K562 (cell line): ENCODE measurements around the gene GADD45GIP1. TPM values are rescaled to one million over a fixed set of nuclear protein-coding genes. Genes with fewer than 3 reads are reported as not detected.
A peak's percentile ranks its signal among the peaks of the same experiment; 100 is the strongest.

Experiments used
- CREM ChIP-seq: IDR thresholded peaks from 2 replicates; pipeline ENCODE4 v1.6.1; 2014; ENCODE audit warnings: antibody characterized with exemption, low read depth
- ELF4 ChIP-seq: fragments of 450-650 bp; formaldehyde crosslinking; IDR thresholded peaks from 2 replicates; pipeline ENCODE4 v1.4.0; 2022; ENCODE audit warnings: missing genetic modification characterization
- FOS ChIP-seq: IDR thresholded peaks from 3 replicates; pipeline ENCODE4 v1.6.1; 2011; ENCODE audit not compliant: insufficient read length; ENCODE audit errors: extremely low read depth
- FOXJ2 ChIP-seq: fragments of 200-800 bp; sonication (Bioruptor generic); IDR thresholded peaks from 2 replicates; pipeline ENCODE4 v1.6.1; 2016; ENCODE audit warnings: missing genetic modification characterization, missing compliant biosample characterization
- KDM1A ChIP-seq, 2 experiments: fragments of 450-650 bp; IDR thresholded peaks; 2 replicates each; pipeline ENCODE4 v1.6.1; 2016; ENCODE audit warnings: mild to moderate bottlenecking in 2 of 2
- MYNN ChIP-seq, 2 experiments: sonication (generic); formaldehyde crosslinking in 1 of 2; IDR thresholded peaks; 2 replicates each; pipeline versions ENCODE4 v1.5.0 to v1.6.1; 2016 to 2020; ENCODE audit warnings: antibody characterized with exemption in 1 of 2, missing genetic modification reagents in 1 of 2
- NFYB ChIP-seq: IDR thresholded peaks from 2 replicates; pipeline ENCODE4 v1.6.1; 2011; ENCODE audit warnings: mild to moderate bottlenecking, moderate library complexity; ENCODE audit not compliant: insufficient read length; ENCODE audit errors: extremely low read depth
- PML ChIP-seq: IDR thresholded peaks from 2 replicates; pipeline ENCODE4 v1.6.1; 2012; ENCODE audit warnings: low read length, inconsistent platforms
- POLR2A ChIP-seq: fragments of 450-650 bp; conservative IDR thresholded peaks from 2 replicates; pipeline ENCODE4 v1.6.1; 2016
- POLR2B ChIP-seq: fragments of 450-650 bp; IDR thresholded peaks from 2 replicates; pipeline ENCODE4 v1.6.1; 2018; ENCODE audit warnings: low read depth; ENCODE audit not compliant: partially characterized antibody
- POLR2G ChIP-seq: fragments of 200-400 bp; formaldehyde crosslinking; IDR thresholded peaks from 2 replicates; pipeline ENCODE4 v1.6.1; 2017; ENCODE audit warnings: low read depth, mild to moderate bottlenecking, antibody characterized with exemption, low read length, moderate library complexity
- TCF3 ChIP-seq: sonication (generic); formaldehyde crosslinking; IDR thresholded peaks from 2 replicates; pipeline ENCODE4 v1.4.0; 2020; ENCODE audit warnings: mild to moderate bottlenecking, missing genetic modification reagents
- THRAP3 ChIP-seq: fragments of 450-650 bp; IDR thresholded peaks from 2 replicates; pipeline ENCODE4 v1.6.1; 2016; ENCODE audit warnings: mild to moderate bottlenecking, inconsistent platforms, borderline replicate concordance
- ZFX ChIP-seq: sonication (generic); formaldehyde crosslinking; IDR thresholded peaks from 2 replicates; pipeline ENCODE4 v1.8.0; 2022; ENCODE audit warnings: mild to moderate bottlenecking, missing genetic modification reagents, moderate library complexity
- ZNF134 ChIP-seq: fragments of 250-450 bp; sonication (Bioruptor Pico); conservative IDR thresholded peaks from 2 replicates; pipeline ENCODE4 v1.4.0; 2020
- polyA plus RNA-seq, 8 experiments: library from polyadenylated mRNA; depleted of rRNA in 4 of 8; stranded (reverse) in 5 of 8; unstranded in 3 of 8; fragments of >200 nt; fragmentation: Nextera tagmentation in 2 of 8; fragmentation: Illumina TruSeq in 1 of 8; extraction: Ambion mirVana in 2 of 8; extraction: Trizol in 1 of 8; gene quantifications; 2 replicates each; pipeline versions ENCODE4 v1.2.1 to v1.2.3, GENCODE V29; 2011 to 2014; ENCODE audit warnings: inconsistent platforms in 1 of 8, missing spikeins in 1 of 8
- total RNA-seq, 7 experiments: library from RNA; depleted of rRNA in 6 of 7; stranded (reverse); fragments of >200 nt in 6 of 7; fragmentation: Illumina TruSeq in 2 of 7; extraction: Trizol in 2 of 7; gene quantifications; 2 replicates each; pipeline versions ENCODE4 v1.2.1 to v1.2.3, GENCODE V29; 2011 to 2021; ENCODE audit warnings: low replicate concordance in 1 of 7
- TF ChIP-seq, protein P1 (sequence below): fragments of 450-650 bp; formaldehyde crosslinking; conservative IDR thresholded peaks from 2 replicates; pipeline ENCODE4 v1.4.0; 2022; ENCODE audit warnings: mild to moderate bottlenecking, missing genetic modification characterization
- TF ChIP-seq, protein P2 (sequence below): sonication (generic); formaldehyde crosslinking; IDR thresholded peaks from 2 replicates; pipeline ENCODE4 v1.8.0; 2022; ENCODE audit warnings: missing genetic modification reagents, mild to moderate bottlenecking, borderline replicate concordance
- TF ChIP-seq, protein P3 (sequence below): sonication (generic); formaldehyde crosslinking; IDR thresholded peaks from 2 replicates; pipeline ENCODE4 v1.8.0; 2022; ENCODE audit warnings: mild to moderate bottlenecking, missing genetic modification reagents, borderline replicate concordance
- TF ChIP-seq, protein P4 (sequence below), 2 experiments: fragments of 450-650 bp; IDR thresholded peaks; 2 replicates each; pipeline ENCODE4 v1.6.1; 2016
- TF ChIP-seq, protein P5 (sequence below): IDR thresholded peaks from 3 replicates; pipeline ENCODE4 v1.6.1; 2011; ENCODE audit warnings: borderline replicate concordance, mild to moderate bottlenecking, moderate library complexity; ENCODE audit not compliant: insufficient read length; ENCODE audit errors: extremely low read depth

The GADD45GIP1 gene
- total and polyA plus RNA-seq, 9 of the 15 experiments (the other 6 are each of a cell fraction or from before 2014, with no cell fraction given), result 5.1 to 161 (median 29.2) TPM

DNA sequence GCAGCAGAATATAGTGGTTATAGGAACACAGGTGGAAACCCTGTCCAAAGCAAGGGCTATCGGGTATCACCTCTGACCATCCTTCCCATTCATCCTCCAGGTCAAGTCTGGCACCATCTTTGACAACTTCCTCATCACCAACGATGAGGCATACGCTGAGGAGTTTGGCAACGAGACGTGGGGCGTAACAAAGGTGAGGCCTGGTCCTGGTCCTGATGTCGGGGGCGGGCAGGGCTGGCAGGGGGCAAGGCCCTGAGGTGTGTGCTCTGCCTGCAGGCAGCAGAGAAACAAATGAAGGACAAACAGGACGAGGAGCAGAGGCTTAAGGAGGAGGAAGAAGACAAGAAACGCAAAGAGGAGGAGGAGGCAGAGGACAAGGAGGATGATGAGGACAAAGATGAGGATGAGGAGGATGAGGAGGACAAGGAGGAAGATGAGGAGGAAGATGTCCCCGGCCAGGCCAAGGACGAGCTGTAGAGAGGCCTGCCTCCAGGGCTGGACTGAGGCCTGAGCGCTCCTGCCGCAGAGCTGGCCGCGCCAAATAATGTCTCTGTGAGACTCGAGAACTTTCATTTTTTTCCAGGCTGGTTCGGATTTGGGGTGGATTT, 13.5 kb downstream of the GADD45GIP1 start (continued):
- TF ChIP-seq, protein P1, sequence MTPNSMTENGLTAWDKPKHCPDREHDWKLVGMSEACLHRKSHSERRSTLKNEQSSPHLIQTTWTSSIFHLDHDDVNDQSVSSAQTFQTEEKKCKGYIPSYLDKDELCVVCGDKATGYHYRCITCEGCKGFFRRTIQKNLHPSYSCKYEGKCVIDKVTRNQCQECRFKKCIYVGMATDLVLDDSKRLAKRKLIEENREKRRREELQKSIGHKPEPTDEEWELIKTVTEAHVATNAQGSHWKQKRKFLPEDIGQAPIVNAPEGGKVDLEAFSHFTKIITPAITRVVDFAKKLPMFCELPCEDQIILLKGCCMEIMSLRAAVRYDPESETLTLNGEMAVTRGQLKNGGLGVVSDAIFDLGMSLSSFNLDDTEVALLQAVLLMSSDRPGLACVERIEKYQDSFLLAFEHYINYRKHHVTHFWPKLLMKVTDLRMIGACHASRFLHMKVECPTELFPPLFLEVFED, result 0 out of 2 replicates have a peak, but pooled peaks have one; percentile 24
- peak; percentile 43; the same call in 1 of the 2 replicates for TF ChIP-seq ELF4 (CRISPR knock-in tag)
- TF ChIP-seq, protein P2, sequence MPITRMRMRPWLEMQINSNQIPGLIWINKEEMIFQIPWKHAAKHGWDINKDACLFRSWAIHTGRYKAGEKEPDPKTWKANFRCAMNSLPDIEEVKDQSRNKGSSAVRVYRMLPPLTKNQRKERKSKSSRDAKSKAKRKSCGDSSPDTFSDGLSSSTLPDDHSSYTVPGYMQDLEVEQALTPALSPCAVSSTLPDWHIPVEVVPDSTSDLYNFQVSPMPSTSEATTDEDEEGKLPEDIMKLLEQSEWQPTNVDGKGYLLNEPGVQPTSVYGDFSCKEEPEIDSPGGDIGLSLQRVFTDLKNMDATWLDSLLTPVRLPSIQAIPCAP (CRISPR knock-in tag), result no peak
- TF ChIP-seq NFYB, result no peak
- peak; percentile 75 for TF ChIP-seq POLR2B
- TF ChIP-seq PML, result peak; percentile 76; the same call in 1 of the 2 replicates
- TF ChIP-seq, protein P3, sequence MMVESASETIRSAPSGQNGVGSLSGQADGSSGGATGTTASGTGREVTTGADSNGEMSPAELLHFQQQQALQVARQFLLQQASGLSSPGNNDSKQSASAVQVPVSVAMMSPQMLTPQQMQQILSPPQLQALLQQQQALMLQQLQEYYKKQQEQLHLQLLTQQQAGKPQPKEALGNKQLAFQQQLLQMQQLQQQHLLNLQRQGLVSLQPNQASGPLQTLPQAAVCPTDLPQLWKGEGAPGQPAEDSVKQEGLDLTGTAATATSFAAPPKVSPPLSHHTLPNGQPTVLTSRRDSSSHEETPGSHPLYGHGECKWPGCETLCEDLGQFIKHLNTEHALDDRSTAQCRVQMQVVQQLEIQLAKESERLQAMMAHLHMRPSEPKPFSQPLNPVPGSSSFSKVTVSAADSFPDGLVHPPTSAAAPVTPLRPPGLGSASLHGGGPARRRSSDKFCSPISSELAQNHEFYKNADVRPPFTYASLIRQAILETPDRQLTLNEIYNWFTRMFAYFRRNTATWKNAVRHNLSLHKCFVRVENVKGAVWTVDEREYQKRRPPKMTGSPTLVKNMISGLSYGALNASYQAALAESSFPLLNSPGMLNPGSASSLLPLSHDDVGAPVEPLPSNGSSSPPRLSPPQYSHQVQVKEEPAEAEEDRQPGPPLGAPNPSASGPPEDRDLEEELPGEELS (CRISPR knock-in tag), result peak; percentile 56; the same call in 1 of the 2 replicates
- TF ChIP-seq MYNN (IDR thresholded peaks at IDR 0.05), result no peak
- no peak for TF ChIP-seq MYNN (CRISPR knock-in tag; IDR thresholded peaks at IDR 0.05)
- peak; percentile 28; the same call in 1 of the 2 replicates for TF ChIP-seq POLR2G
- no peak for TF ChIP-seq ZNF134 (CRISPR knock-in tag)
- 0 out of 4 replicates have a peak, but pooled peaks of 1 of the 2 experiments have one; percentile 44 for TF ChIP-seq KDM1A (IDR thresholded peaks at IDR 0.05)
- TF ChIP-seq ZFX (CRISPR knock-in tag), result 0 out of 2 replicates have a peak, but pooled peaks have one; percentile 33
- TF ChIP-seq FOS, result no peak
- no peak for TF ChIP-seq TCF3 (CRISPR knock-in tag)
- peak; percentile 60 for TF ChIP-seq POLR2A
- TF ChIP-seq FOXJ2, result no peak
- TF ChIP-seq, protein P4, sequence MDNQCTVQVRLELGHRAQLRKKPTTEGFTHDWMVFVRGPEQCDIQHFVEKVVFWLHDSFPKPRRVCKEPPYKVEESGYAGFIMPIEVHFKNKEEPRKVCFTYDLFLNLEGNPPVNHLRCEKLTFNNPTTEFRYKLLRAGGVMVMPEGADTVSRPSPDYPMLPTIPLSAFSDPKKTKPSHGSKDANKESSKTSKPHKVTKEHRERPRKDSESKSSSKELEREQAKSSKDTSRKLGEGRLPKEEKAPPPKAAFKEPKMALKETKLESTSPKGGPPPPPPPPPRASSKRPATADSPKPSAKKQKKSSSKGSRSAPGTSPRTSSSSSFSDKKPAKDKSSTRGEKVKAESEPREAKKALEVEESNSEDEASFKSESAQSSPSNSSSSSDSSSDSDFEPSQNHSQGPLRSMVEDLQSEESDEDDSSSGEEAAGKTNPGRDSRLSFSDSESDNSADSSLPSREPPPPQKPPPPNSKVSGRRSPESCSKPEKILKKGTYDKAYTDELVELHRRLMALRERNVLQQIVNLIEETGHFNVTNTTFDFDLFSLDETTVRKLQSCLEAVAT (IDR thresholded peaks at IDR 0.05), result peak in 1 of 2 experiments; percentile 35; a peak in 1 of 4 replicates
- no peak for TF ChIP-seq CREM
- peak; percentile 73; the same call in 1 of the 2 replicates for TF ChIP-seq THRAP3
- TF ChIP-seq, protein P5, sequence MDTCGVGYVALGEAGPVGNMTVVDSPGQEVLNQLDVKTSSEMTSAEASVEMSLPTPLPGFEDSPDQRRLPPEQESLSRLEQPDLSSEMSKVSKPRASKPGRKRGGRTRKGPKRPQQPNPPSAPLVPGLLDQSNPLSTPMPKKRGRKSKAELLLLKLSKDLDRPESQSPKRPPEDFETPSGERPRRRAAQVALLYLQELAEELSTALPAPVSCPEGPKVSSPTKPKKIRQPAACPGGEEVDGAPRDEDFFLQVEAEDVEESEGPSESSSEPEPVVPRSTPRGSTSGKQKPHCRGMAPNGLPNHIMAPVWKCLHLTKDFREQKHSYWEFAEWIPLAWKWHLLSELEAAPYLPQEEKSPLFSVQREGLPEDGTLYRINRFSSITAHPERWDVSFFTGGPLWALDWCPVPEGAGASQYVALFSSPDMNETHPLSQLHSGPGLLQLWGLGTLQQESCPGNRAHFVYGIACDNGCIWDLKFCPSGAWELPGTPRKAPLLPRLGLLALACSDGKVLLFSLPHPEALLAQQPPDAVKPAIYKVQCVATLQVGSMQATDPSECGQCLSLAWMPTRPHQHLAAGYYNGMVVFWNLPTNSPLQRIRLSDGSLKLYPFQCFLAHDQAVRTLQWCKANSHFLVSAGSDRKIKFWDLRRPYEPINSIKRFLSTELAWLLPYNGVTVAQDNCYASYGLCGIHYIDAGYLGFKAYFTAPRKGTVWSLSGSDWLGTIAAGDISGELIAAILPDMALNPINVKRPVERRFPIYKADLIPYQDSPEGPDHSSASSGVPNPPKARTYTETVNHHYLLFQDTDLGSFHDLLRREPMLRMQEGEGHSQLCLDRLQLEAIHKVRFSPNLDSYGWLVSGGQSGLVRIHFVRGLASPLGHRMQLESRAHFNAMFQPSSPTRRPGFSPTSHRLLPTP, result no peak
